ENCODE results near the gene CCNO.

Gene CCNO

DNA sequence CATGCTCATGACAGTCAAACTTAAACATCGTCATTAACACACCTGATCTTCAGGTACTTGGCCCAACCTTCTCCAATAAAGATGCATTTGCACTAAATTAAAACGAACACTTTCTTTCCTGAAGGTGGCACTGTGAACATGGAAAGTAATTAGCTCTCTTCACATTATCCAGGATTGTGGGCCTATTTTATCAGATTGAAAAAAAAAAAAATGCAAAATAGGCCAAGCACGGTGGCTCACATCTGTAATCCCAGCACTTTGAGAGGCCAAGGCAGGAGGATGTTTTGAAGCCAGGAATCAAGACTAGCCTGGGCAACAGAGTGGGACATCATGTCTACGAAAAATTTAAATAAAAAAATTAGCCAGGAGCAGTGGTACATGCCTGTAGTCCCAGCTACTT, 46.0 kb downstream of the CCNO start:
- Histone ChIP-seq H3K9me3 (ENCODE audit: insufficient read depth, low read depth, low read length) (no peaks in the 10 kb centered on the region), H3K9ac (ENCODE audit: low read depth, low read length, poor library complexity, severe bottlenecking) (no peak overlapping the region), H3K4me2 (ENCODE audit: low read depth, low read length, poor library complexity, severe bottlenecking) (no peak overlapping the region), H3K36me3 (ENCODE audit: insufficient read depth, low read length) (no peaks in the 10 kb centered on the region), H3K9me2 (replicated peaks; ENCODE audit: low read depth, low read length) (no peaks in the 10 kb centered on the region), H3K79me2 (ENCODE audit: insufficient read depth, low read length) (no peaks in the 10 kb centered on the region), H4K20me1 (ENCODE audit: insufficient read depth, low read length, poor library complexity, severe bottlenecking) (no peaks in the 10 kb centered on the region), H2AFZ (ENCODE audit: low read length) (no peak overlapping the region), H3F3A (ENCODE audit: low read depth) (no peaks in the 10 kb centered on the region), H3K27me3 (ENCODE audit: insufficient read depth, low read length, poor library complexity, severe bottlenecking) (no peaks in the 10 kb centered on the region), H3K4me1 (ENCODE audit: insufficient read depth, low read length, poor library complexity, severe bottlenecking) (no peaks in the 10 kb centered on the region), H3K4me3 (ENCODE audit: low read length, poor library complexity, severe bottlenecking) (no peak overlapping the region)
- no peak for TF ChIP-seq EZH2phosphoT487 (IDR thresholded peaks at IDR 0.05; ENCODE audit: borderline replicate concordance)
- TF ChIP-seq, protein P1, sequence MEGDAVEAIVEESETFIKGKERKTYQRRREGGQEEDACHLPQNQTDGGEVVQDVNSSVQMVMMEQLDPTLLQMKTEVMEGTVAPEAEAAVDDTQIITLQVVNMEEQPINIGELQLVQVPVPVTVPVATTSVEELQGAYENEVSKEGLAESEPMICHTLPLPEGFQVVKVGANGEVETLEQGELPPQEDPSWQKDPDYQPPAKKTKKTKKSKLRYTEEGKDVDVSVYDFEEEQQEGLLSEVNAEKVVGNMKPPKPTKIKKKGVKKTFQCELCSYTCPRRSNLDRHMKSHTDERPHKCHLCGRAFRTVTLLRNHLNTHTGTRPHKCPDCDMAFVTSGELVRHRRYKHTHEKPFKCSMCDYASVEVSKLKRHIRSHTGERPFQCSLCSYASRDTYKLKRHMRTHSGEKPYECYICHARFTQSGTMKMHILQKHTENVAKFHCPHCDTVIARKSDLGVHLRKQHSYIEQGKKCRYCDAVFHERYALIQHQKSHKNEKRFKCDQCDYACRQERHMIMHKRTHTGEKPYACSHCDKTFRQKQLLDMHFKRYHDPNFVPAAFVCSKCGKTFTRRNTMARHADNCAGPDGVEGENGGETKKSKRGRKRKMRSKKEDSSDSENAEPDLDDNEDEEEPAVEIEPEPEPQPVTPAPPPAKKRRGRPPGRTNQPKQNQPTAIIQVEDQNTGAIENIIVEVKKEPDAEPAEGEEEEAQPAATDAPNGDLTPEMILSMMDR (conservative IDR thresholded peaks at IDR 0.05; ENCODE audit: low read length) = peak; percentile 58

Data from Loucy (cell line).